Lung (tissue), 12 donors: Measurements from ENCODE around the gene MYO1A. TPM values are rescaled to one million over a fixed set of nuclear protein-coding genes. Genes with fewer than 3 reads are reported as not detected.
"Not testable (repeated sequence)": the region's sequence is repeated elsewhere in the genome, so short reads cannot be mapped to it uniquely, and the experiment has no call there.

Experiments
- ATAC-seq: fragments of 200-7000 bp; cut with Tn5 transposase; one replicate; pipeline ENCODE4 v1.9.1; 2020; ENCODE audit warnings: moderate number of reproducible peaks; ENCODE audit not compliant: insufficient read depth, low FRiP score
- DNase-seq, 3 donors: peaks; one replicate each; pipeline ENCODE4 v3.0.0-alpha.2; 2013 to 2017
- H3K27ac ChIP-seq, 2 donors: one replicate each; pipeline ENCODE4 v1.5.1; 2013; ENCODE audit warnings: mild to moderate bottlenecking in 2 of 2, moderate library complexity in 2 of 2, control low read depth in 1 of 2, inconsistent platforms in 1 of 2, low read depth in 1 of 2, low read length in 1 of 2
- H3K27me3 ChIP-seq, 3 donors: one replicate each; pipeline ENCODE4 v1.5.1; 2013; ENCODE audit warnings: low read length in 2 of 3; ENCODE audit not compliant: control insufficient read depth in 3 of 3, insufficient read depth in 3 of 3
- H3K36me3 ChIP-seq, 4 donors: one replicate each; pipeline ENCODE4 v1.5.1; 2013; ENCODE audit warnings: low read length in 4 of 4, mild to moderate bottlenecking in 1 of 4, moderate library complexity in 1 of 4; ENCODE audit not compliant: control insufficient read depth in 4 of 4, insufficient read depth in 4 of 4
- H3K4me1 ChIP-seq, 5 donors: one replicate each; pipeline ENCODE4 v1.5.1; 2013; ENCODE audit warnings: low read length in 5 of 5, mild to moderate bottlenecking in 2 of 5, moderate library complexity in 1 of 5; ENCODE audit not compliant: control insufficient read depth in 5 of 5, insufficient read depth in 5 of 5
- H3K4me3 ChIP-seq: one replicate; pipeline ENCODE4 v1.5.1; 2013; ENCODE audit warnings: mild to moderate bottlenecking, control low read depth, moderate library complexity
- H3K9ac ChIP-seq, 2 donors: one replicate each; pipeline ENCODE4 v1.5.1; 2013; ENCODE audit warnings: low read length in 2 of 2, control low read depth in 1 of 2; ENCODE audit not compliant: insufficient read depth in 1 of 2
- H3K9me3 ChIP-seq, 4 donors: one replicate each; pipeline ENCODE4 v1.5.1; 2013; ENCODE audit warnings: low read length in 3 of 4, mild to moderate bottlenecking in 1 of 4, moderate library complexity in 1 of 4; ENCODE audit not compliant: control insufficient read depth in 4 of 4, insufficient read depth in 3 of 4
- WGBS, 2 donors: extraction: QIAGEN DNeasy Blood & Tissue Kit; methylation state at CpG; one replicate each; pipeline ENCODE4 v1.1.7; 2013; 5-methylcytosine and 5-hydroxymethylcytosine counted together
- polyA plus RNA-seq, 2 donors: library from polyadenylated mRNA; stranded (reverse); fragments of 200-250 nt; gene quantifications; one replicate each; pipeline ENCODE4 v1.2.1, GENCODE V29; 2013
- total RNA-seq, 2 donors: library from RNA; depleted of rRNA in 1 of 2; stranded (reverse); fragments of >200 nt in 1 of 2; gene quantifications; one replicate each; pipeline ENCODE4 v1.2.1, GENCODE V29; 2014 to 2021
- TF ChIP-seq, protein P1 (sequence below): IDR thresholded peaks from 2 replicates; pipeline ENCODE4 v1.5.1; 2012; ENCODE audit warnings: mild to moderate bottlenecking; ENCODE audit errors: control extremely low read depth, extremely low read depth
- donor health status: control.
- donor health status: control.
- donor health status: Bipolar disorder and iron deficiency.
- donor health status: healthy.
- donor health status: DM: yes; HTN: yes; CAD: no.

Gene MYO1A
- total and polyA plus RNA-seq, 4 donors = 0.09 to 0.67 (median 0.20) TPM

DNA sequence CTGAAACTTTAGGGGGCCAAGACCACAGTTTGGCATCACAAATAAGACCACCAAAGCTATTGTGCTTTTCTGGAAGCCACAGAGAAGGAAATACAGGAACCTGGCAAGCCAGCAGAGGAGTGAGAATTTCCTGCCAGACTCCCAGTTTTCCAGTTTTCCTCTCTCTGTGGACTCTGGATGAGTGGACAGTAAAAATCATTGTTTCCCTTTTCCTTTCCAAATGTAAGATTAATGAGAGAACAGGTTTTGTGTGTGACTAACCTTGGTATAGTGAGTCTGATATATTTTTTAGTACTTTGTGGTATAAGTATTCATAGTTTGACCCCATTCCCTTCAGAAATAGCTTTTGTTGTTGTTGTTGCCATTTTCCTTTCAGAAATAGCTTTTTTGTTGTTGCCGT, 31.0 kb downstream of the MYO1A start:
- H3K36me3 ChIP-seq = no peaks in the 10 kb centered on the region
- TF ChIP-seq, protein P1, sequence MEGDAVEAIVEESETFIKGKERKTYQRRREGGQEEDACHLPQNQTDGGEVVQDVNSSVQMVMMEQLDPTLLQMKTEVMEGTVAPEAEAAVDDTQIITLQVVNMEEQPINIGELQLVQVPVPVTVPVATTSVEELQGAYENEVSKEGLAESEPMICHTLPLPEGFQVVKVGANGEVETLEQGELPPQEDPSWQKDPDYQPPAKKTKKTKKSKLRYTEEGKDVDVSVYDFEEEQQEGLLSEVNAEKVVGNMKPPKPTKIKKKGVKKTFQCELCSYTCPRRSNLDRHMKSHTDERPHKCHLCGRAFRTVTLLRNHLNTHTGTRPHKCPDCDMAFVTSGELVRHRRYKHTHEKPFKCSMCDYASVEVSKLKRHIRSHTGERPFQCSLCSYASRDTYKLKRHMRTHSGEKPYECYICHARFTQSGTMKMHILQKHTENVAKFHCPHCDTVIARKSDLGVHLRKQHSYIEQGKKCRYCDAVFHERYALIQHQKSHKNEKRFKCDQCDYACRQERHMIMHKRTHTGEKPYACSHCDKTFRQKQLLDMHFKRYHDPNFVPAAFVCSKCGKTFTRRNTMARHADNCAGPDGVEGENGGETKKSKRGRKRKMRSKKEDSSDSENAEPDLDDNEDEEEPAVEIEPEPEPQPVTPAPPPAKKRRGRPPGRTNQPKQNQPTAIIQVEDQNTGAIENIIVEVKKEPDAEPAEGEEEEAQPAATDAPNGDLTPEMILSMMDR = no peak
- no peak overlapping the region for H3K4me3 ChIP-seq
- H3K27me3 ChIP-seq = peaks cover 0 to 4% (median 0%) of the 10 kb centered on the region in 3 donors
- no peaks in the 10 kb centered on the region for H3K4me1 ChIP-seq
- no peaks in the 10 kb centered on the region for H3K9me3 ChIP-seq
- no peak overlapping the region for H3K27ac ChIP-seq
- ATAC-seq (no peak), DNase-seq (no peak)
- WGBS, 2 donors = 80 to 100% methylated on average over 1 of the region's 1 CpG
- H3K9ac ChIP-seq = no peak overlapping the region

DNA sequence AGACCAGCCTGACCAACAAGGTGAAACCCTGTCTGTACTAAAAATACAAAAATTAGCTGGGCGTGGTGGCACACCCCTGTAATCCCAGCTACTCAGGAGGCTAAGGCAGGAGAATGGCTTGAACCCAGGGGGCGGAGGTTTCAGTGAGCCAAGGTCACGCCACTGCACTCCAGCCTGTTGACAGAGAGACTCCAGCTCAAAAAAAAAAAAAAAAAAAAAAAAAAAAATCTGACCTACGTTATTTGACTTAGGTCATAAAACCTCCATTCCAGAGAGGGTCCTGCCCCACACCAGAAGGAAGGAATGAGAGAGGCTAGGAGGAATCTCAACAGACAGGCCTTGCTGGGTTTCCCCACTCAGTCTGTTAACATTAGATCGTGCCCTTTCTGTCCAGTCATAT, 31.6 kb downstream of the MYO1A start:
- DNase-seq, H3K36me3 ChIP-seq, H3K9ac ChIP-seq, H3K27me3 ChIP-seq, H3K4me1 ChIP-seq, ATAC-seq, H3K27ac ChIP-seq, H3K9me3 ChIP-seq, H3K4me3 ChIP-seq: not testable (repeated sequence)
- WGBS, 2 donors = 78 to 87% methylated on average over 5 of the region's 5 CpGs

DNA sequence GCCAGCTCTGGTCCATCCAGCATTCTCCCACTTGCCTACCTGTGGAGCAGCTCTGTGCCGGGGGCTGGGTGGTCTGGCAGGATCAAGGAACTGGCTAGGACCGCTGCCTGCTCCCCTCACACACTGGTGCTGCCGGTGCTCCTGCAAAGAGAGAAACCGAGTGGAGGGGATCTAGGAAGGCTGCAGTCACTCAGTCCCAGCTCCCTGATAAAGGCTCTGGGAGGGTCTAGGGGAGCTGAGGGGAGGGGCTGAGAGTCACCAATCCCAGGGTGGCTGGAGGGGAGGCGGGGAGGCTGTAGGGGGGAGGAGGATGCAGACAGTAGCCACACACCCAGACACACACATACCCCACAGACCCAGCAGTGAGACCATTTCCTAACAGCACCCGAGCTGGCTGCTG, 33.6 kb downstream of the MYO1A start, which contains the start of gene TAC3:
Gene TAC3 (minus strand): TSS at position 182 of the 400 bp plus-strand sequence. CDS start 732 bp downstream, outside the sequence.
- no peak for ATAC-seq
- peak; percentile 19 to 34 (median 32) for DNase-seq
- Histone ChIP-seq H3K9ac (no peak within 1 kb of the TSS), H3K9me3 (no peaks in the 10 kb centered on the region), H3K27ac (no peak within 1 kb of the TSS), H3K4me1 (no peaks in the 10 kb centered on the region), H3K4me3 (no peak within 1 kb of the TSS), H3K36me3 (no peaks in the 10 kb centered on the region), H3K27me3 (peaks cover 0 to 17% (median 2%) of the 10 kb centered on the region in 3 donors)
- 60 to 77% methylated on average over 6 of the region's 6 CpGs for WGBS, 2 donors
- TF ChIP-seq, protein P1 = no peak

DNA sequence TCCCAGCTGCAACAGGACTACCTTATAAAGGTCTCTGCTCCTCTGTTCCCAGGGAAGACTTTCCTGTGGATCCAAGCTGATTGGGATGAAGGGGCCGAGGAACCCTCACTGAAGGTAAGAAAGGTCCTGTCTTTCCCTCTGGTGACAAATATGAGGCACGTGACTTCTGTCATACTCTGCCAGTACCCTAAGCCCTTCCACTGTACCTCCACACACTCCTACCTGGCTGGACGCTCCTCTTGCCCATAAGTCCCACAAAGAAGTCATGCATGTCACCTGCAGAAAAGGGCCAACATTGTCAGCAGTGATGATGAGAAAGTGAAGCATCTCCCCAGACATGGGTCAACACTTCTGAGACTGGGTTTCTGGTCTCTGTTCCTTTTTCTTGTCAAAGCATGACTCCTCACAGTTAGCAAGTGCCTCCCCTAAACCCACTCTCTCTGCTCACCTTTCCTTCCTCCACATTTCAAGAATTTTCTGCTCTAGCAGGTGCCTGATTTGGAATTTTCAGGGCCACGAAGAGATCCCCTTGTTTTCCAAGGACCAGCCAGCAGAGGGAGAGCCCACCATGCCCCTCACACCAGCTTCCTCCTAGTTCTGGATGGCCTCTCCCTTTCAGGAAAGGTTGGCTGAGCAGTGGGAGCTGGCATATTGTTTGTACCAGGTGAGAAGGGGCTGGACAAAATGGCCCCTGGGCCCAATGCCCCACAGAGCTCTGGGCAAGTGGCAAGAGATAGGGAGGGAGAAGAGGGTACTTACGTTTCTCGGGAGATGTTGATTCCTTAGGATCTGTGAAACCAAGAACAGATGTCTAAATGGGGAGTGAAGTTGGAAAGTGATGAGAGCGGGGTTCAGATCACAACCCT, 37.1 kb downstream of the MYO1A start:
- TF ChIP-seq, protein P1 = no peak
- H3K4me1 ChIP-seq = no peaks in the 10 kb centered on the region

More for the DNA sequence above, 37.1 kb downstream of the MYO1A start:
- H3K27ac ChIP-seq = no peak overlapping the region
- no peaks in the 10 kb centered on the region for H3K36me3 ChIP-seq
- WGBS, 2 donors = 79 to 86% methylated on average over 7 of the region's 7 CpGs
- H3K27me3 ChIP-seq = peaks cover 0 to 17% (median 2%) of the 10 kb centered on the region in 3 donors
- H3K9ac ChIP-seq = no peak overlapping the region
- DNase-seq (no peak), ATAC-seq (no peak)
- H3K9me3 ChIP-seq = no peaks in the 10 kb centered on the region
- no peak overlapping the region for H3K4me3 ChIP-seq
